Activated T-helper 9 cell treated with anti-CD3 and anti-CD28 coated beads, Interleukin-2, amount 50 U/mL, for 16 hours (primary cell): ENCODE data around the gene STOML1.

Experiments used
- DNase-seq: peaks from one replicate; pipeline ENCODE4 v3.0.0-alpha.2; 2020; ENCODE audit warnings: low read depth

STOML1 gene

GRCh38 chr15:73991726-73992593 lies at the start of gene STOML1:
TSS of gene STOML1 (minus strand) at chr15:73992295. CDS start at chr15:73992223, 72 bp downstream.
- DNase-seq, result peak; percentile 91

- DNase-seq, result no peak
These were observed 49.2 kb upstream of the STOML1 start for GRCh38 chr15:74041311-74041756.

GRCh38 chr15:74040109-74040850 lies 48.2 kb upstream of the STOML1 start:
- DNase-seq, result no peak

GRCh38 chr15:74039656-74040010 lies 47.5 kb upstream of the STOML1 start:
- DNase-seq, result no peak

- no peak for DNase-seq
These were observed 46.9 kb upstream of the STOML1 start for GRCh38 chr15:74038707-74039655.

GRCh38 chr15:74037171-74038117 lies 45.3 kb upstream of the STOML1 start:
- DNase-seq, result no peak

- no peak for DNase-seq
These were observed 44.4 kb upstream of the STOML1 start for GRCh38 chr15:74036271-74037170.

- DNase-seq, result no peak
These were observed 43.3 kb upstream of the STOML1 start for GRCh38 chr15:74035121-74036017.

- no peak for DNase-seq
These were observed 42.2 kb upstream of the STOML1 start for GRCh38 chr15:74034206-74034755.

GRCh38 chr15:74032606-74033561 lies 40.8 kb upstream of the STOML1 start:
- DNase-seq, result no peak

- no peak for DNase-seq
These were observed 40.0 kb upstream of the STOML1 start for GRCh38 chr15:74032046-74032445.

GRCh38 chr15:74028646-74029045 lies 36.6 kb upstream of the STOML1 start:
- no peak for DNase-seq

- DNase-seq, result no peak
These were observed 35.6 kb upstream of the STOML1 start for GRCh38 chr15:74027688-74028087.

- no peak for DNase-seq
These were observed 33.3 kb upstream of the STOML1 start for GRCh38 chr15:74025436-74025835.

- DNase-seq, result no peak
These were observed 32.6 kb upstream of the STOML1 start for GRCh38 chr15:74024687-74025086.

GRCh38 chr15:74022706-74023470 lies 30.8 kb upstream of the STOML1 start:
- DNase-seq, result no peak

GRCh38 chr15:74019734-74020133 lies 27.6 kb upstream of the STOML1 start:
- no peak for DNase-seq
